HEK293 (cell line): ENCODE data around the gene WWC1.

Experiments used
- ZNF302 ChIP-seq: fragments of 450-650 bp; formaldehyde crosslinking; IDR thresholded peaks from 2 replicates; pipeline ENCODE4 v1.5.1; 2016; ENCODE audit warnings: missing biosample characterization, missing genetic modification characterization, low read depth
- ZNF362 ChIP-seq: fragments of 450-650 bp; formaldehyde crosslinking; IDR thresholded peaks from 2 replicates; pipeline ENCODE4 v1.5.1; 2016; ENCODE audit warnings: missing biosample characterization, missing genetic modification characterization

DNA sequence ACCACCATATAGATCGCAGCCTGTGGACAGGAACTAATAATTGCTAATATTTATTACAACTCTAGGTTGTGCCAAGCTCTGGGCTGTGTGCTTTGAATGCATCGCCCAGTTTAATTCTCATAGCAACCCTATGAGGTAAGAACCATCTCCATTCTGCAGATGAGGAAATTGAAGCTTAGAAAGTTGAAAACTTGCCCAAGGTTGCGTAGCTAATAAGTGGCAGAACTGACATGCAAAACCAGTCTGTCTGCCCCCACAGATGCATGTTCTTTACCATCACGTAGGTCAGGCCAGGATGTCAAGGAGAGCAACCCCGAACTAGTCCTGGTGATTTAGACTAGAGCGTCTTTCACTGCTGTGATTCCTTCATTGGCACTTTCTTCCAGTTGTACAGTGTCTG, 15.6 kb downstream of the WWC1 start:
- TF ChIP-seq ZNF362 (no peak), ZNF302 (tag by site-specific recombination) (no peak)
